GM21447 (cell line): ENCODE data around the gene SSX7.
"Not testable (repeated sequence)": the region's sequence is repeated elsewhere in the genome, so short reads cannot be mapped to it uniquely, and the experiment has no call there.

ENCODE experiments used
- ATAC-seq: cut with Tn5 transposase; IDR thresholded peaks from one replicate; pipeline ENCODE4 v1.9.1; 2021; ENCODE audit not compliant: unreplicated experiment

The SSX7 gene

GRCh38 chrX:52654800-52655199 lies at the start of gene SSX7:
Gene SSX7, minus strand, starts transcription at chrX:52654900. Its CDS starts 1,428 bp downstream, at chrX:52653472.
- not testable (repeated sequence) for ATAC-seq

GRCh38 chrX:52692034-52692433 lies 37.3 kb upstream of the SSX7 start:
- not testable (repeated sequence) for ATAC-seq

- not testable (repeated sequence) for ATAC-seq
Measured at GRCh38 chrX:52662218-52662617, 7.5 kb upstream of the SSX7 start.

- ATAC-seq: not testable (repeated sequence)
Measured at GRCh38 chrX:52655475-52655874, 775 bp upstream of the SSX7 start.

- not testable (repeated sequence) for ATAC-seq
Measured at GRCh38 chrX:52650676-52651075, 4.0 kb downstream of the SSX7 start.

- ATAC-seq: not testable (repeated sequence)
Measured at GRCh38 chrX:52648956-52649355, 5.7 kb downstream of the SSX7 start.

GRCh38 chrX:52628483-52628882 lies 26.2 kb downstream of the SSX7 start:
- not testable (repeated sequence) for ATAC-seq

- not testable (repeated sequence) for ATAC-seq
Measured at GRCh38 chrX:52620661-52621060, 34.0 kb downstream of the SSX7 start.

GRCh38 chrX:52608961-52609360 lies 45.7 kb downstream of the SSX7 start:
- no peak for ATAC-seq

- ATAC-seq: not testable (repeated sequence)
Measured at GRCh38 chrX:52603151-52603550, 51.5 kb downstream of the SSX7 start.

- ATAC-seq: no peak
Measured at GRCh38 chrX:52598886-52599285, 55.8 kb downstream of the SSX7 start.

- no peak for ATAC-seq
Measured at GRCh38 chrX:52594658-52595057, 60.0 kb downstream of the SSX7 start.
